ENCODE data around the gene UNC93B1.

The UNC93B1 gene

GRCh38 chr11:68020575-68020974 is 16.7 kb upstream of the UNC93B1 start:
- no peak for DNase-seq

GRCh38 chr11:68019486-68019885 is 15.6 kb upstream of the UNC93B1 start:
- DNase-seq: no peak

- no peak for DNase-seq
Observed at GRCh38 chr11:68018730-68019190, 14.9 kb upstream of the UNC93B1 start.

GRCh38 chr11:68017980-68018729 is 14.3 kb upstream of the UNC93B1 start:
- DNase-seq: no peak

- no peak for DNase-seq
Observed at GRCh38 chr11:68016904-68017817, 13.3 kb upstream of the UNC93B1 start.

GRCh38 chr11:68016161-68016903 is 12.4 kb upstream of the UNC93B1 start:
- no peak for DNase-seq

GRCh38 chr11:68015467-68015866 is 11.6 kb upstream of the UNC93B1 start:
- no peak for DNase-seq

- DNase-seq: no peak
Observed at GRCh38 chr11:68014947-68015447, 11.1 kb upstream of the UNC93B1 start.

- DNase-seq: peak; percentile 26
Observed at GRCh38 chr11:68014157-68014946, 10.5 kb upstream of the UNC93B1 start.

- DNase-seq: no peak
Observed at GRCh38 chr11:68013611-68014156, 9.8 kb upstream of the UNC93B1 start.

- no peak for DNase-seq
Observed at GRCh38 chr11:68012843-68013610, 9.1 kb upstream of the UNC93B1 start.

GRCh38 chr11:68012044-68012842 is 8.3 kb upstream of the UNC93B1 start:
- DNase-seq: no peak

GRCh38 chr11:68011051-68011943 is 7.4 kb upstream of the UNC93B1 start:
- no peak for DNase-seq

- peak; percentile 65 for DNase-seq
Observed at GRCh38 chr11:68010090-68011041, 6.5 kb upstream of the UNC93B1 start, which contains the start of gene ALDH3B1. ALDH3B1 (plus strand) TSS chr11:68010327; CDS start chr11:68015298, 4,971 bp downstream.

GRCh38 chr11:68009391-68010089 is 5.6 kb upstream of the UNC93B1 start:
- DNase-seq: no peak

GRCh38 chr11:68008381-68009337 is 4.8 kb upstream of the UNC93B1 start:
- peak; percentile 27 for DNase-seq

Measured in CD4-positive, alpha-beta T cell treated with Interferon gamma for 1 hour (primary cell).